Measurements from ENCODE around the gene CRCP. TPM values are rescaled to one million over a fixed set of nuclear protein-coding genes. Genes with fewer than 3 reads are reported as not detected.

The CRCP gene
- total and polyA plus RNA-seq, 2 experiments from 2014 or later = 36.1 to 43.4 TPM

- H3K4me2 ChIP-seq = no peak overlapping the region
- H3K27ac ChIP-seq (ENCODE audit: low read depth) = no peak overlapping the region
- Mint-ChIP-seq H3K9me3 (no peaks in the 10 kb centered on the region; the same call in 2 of the 3 replicates), H3K4me3 (no peak overlapping the region), H3K36me3 (ENCODE audit: low read depth) (no peaks in the 10 kb centered on the region; the same call in 2 of the 3 replicates), H3K4me1 (peaks cover 19% of the 10 kb centered on the region), H3K27ac (no peak overlapping the region), H3K27me3 (ENCODE audit: insufficient read depth, low read depth, poor library complexity) (peaks cover 15% of the 10 kb centered on the region)
- H3K36me3 ChIP-seq (ENCODE audit: insufficient read depth) = no peaks in the 10 kb centered on the region
- H3K4me1 ChIP-seq (ENCODE audit: insufficient read depth) = peaks cover 16% of the 10 kb centered on the region
- no peaks in the 10 kb centered on the region for H3K27me3 ChIP-seq (ENCODE audit: insufficient read depth)
- TF ChIP-seq NANOG (IDR thresholded peaks at IDR 0.05; ENCODE audit: borderline replicate concordance) = no peak
- no peak for TF ChIP-seq EZH2 (IDR thresholded peaks at IDR 0.05; ENCODE audit: low read depth, unreplicated experiment)
- TF ChIP-seq ZNF114 (CRISPR knock-in tag; IDR thresholded peaks at IDR 0.05) = no peak
- DNase-seq (ENCODE audit: low spot score) = no peak
- peaks cover 8% of the 10 kb centered on the region; the same call in 1 of the 2 replicates for H4K20me1 ChIP-seq (replicated peaks; ENCODE audit: insufficient read depth)
- H2AFZ ChIP-seq = no peak overlapping the region
- no peaks in the 10 kb centered on the region for H3K9me2 ChIP-seq (ENCODE audit: insufficient read depth)
- H3K79me2 ChIP-seq (replicated peaks; ENCODE audit: insufficient read depth) = peaks cover 15% of the 10 kb centered on the region
- H3K4me3 ChIP-seq = no peak overlapping the region
- no peak for ATAC-seq
- H3F3A ChIP-seq (replicated peaks; ENCODE audit: low read depth) = no peaks in the 10 kb centered on the region
Observed at GRCh38 chr7:66202441-66202840, 87.8 kb downstream of the CRCP start.

Other genes starting within 250 kb of the CRCP start
- gene VKORC1L1, start 241.8 kb upstream of the CRCP start, total RNA-seq (2014; rRNA removed; shearing (Covaris generic)) = 30.3 and 33.8 TPM in 2 replicates
- 21.5 and 28.9 TPM in 2 replicates for gene VKORC1L1, start 241.8 kb upstream of the CRCP start, polyA plus RNA-seq (2016; fragmentation: Nextera tagmentation; extraction: Ambion mirVana)
- 40.9 and 47.0 TPM in 2 replicates for gene GUSB, start 132.6 kb upstream of the CRCP start, total RNA-seq (2014; rRNA removed; shearing (Covaris generic))
- 33.6 and 37.4 TPM in 2 replicates for gene GUSB, start 132.6 kb upstream of the CRCP start, polyA plus RNA-seq (2016; fragmentation: Nextera tagmentation; extraction: Ambion mirVana)
- gene ASL, start 39.0 kb upstream of the CRCP start, total RNA-seq (2014; rRNA removed; shearing (Covaris generic)) = 36.9 and 40.0 TPM in 2 replicates
- gene ASL, start 39.0 kb upstream of the CRCP start, polyA plus RNA-seq (2016; fragmentation: Nextera tagmentation; extraction: Ambion mirVana) = 13.0 and 14.9 TPM in 2 replicates
- 19.2 and 20.4 TPM in 2 replicates for gene TPST1, start 90.5 kb downstream of the CRCP start, total RNA-seq (2014; rRNA removed; shearing (Covaris generic))
- 8.8 and 10.7 TPM in 2 replicates for gene TPST1, start 90.5 kb downstream of the CRCP start, polyA plus RNA-seq (2016; fragmentation: Nextera tagmentation; extraction: Ambion mirVana)